Frontal cortex (tissue), 4 donors: ENCODE results near the gene ARHGDIA. TPM values are rescaled to one million over a fixed set of nuclear protein-coding genes. Genes with fewer than 3 reads are reported as not detected.

ENCODE experiments used
- DNase-seq, 2 donors: peaks; one replicate each; pipeline ENCODE4 v3.0.0; 2012; ENCODE audit warnings: low spot score in 2 of 2
- FAIRE-seq: peaks from 2 replicates; lab custom pipeline; 2012; peaks lifted over from hg19 to GRCh38; lab: Jason Lieb, UNC
- total RNA-seq: library from RNA; depleted of rRNA; stranded (reverse); fragments of >200 nt; gene quantifications from one replicate; pipeline ENCODE4 v1.2.3, GENCODE V29; 2014
- donor health status: control.
- donor health status: control.
- donor health status: control.

The ARHGDIA gene
- total RNA-seq, 1 donor from 2014 or later: 22.4 TPM

DNA sequence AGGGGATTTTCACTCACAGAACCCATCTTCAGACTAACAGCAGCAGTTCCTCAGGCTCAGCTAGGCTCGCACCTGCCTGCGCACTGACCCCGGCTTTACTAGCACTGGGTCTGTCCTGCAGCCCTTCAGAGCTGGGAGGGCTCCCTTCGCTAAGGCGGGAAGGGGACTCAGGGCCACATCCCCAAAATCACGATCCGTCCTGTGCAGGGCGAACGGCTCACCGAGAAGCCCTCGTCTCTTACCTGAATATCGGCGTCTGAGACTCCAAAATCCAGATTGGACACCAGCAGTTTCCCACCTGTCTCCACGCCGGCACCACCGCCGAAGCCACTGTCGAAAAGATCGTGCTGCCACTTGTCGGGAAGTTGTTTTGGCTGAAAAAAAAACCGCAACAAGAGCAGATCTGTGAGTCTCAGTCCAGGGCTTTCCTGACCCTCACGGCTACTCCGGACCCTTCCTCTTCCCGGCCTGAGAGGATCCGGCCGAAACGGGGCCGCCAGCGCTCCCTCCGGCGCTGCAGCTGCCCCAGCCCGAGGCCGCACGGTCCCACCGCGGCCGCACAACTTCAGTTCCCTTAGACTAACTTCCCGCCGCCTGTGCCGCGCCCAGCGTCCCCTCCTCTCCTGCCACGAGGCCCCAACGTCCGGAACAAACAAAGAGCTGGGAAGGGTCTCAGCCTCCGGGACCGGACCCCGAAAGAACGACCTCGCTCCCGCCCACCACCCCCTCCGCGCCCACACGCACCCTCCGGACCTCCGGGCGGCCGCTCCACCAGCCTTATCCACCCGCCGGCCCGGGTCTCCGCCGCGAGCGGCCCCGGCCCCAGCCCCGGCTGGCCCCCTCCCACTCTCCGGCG is 19.5 kb upstream of the ARHGDIA start:
- FAIRE-seq: no peak

DNA sequence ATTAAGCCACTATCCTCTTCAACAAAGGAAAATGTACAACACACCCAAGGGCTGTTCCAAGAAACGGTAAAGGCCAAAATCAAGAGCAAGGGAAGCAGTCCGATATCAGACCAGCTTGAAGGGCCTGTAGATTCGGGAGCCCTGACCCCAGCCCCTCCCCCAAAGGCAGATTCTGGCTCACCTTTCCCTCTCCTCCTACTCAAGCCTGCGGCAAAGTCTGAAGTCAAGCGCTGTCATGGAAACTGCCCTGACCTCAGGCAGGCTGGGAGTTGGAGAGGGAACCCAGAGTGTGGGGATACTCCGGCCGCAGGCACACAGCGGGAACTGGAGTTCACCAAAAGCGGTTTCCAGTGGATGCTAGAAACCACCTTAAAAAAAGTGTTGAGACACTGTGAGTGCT is 18.5 kb upstream of the ARHGDIA start:
- FAIRE-seq (no peak), DNase-seq (no peak)

More for the DNA sequence above, 19.5 kb upstream of the ARHGDIA start:
- no peak for DNase-seq

DNA sequence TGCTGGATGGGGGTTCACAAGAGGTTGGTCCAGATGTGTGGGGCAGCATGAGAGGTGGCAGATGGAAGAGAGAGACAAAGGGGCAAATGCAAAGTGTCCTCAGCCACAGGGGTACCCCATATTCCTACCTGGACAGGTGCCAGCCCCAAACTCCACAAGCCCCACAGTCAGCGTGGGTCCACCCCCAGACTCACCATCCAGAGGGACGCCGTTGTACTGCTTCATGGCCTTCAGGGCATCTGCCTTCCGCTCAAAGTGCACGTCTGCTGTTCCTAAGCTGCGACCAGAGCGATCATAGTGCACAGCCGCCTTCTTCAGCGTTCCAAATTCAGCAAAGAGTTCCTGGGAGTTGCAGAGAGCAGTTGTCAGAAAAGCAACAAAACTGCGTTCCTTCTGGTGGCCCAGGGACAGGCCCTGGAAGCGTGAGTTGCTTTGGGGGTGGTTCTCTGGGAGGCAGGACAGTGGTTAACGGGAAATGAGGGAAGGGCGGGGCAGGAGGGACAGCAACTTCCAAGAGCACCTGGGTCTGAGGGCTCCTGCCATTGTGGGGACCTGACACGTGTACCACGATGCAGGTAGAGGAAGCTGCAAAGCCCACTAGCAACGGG is 18.0 kb upstream of the ARHGDIA start:
- FAIRE-seq: no peak

DNA sequence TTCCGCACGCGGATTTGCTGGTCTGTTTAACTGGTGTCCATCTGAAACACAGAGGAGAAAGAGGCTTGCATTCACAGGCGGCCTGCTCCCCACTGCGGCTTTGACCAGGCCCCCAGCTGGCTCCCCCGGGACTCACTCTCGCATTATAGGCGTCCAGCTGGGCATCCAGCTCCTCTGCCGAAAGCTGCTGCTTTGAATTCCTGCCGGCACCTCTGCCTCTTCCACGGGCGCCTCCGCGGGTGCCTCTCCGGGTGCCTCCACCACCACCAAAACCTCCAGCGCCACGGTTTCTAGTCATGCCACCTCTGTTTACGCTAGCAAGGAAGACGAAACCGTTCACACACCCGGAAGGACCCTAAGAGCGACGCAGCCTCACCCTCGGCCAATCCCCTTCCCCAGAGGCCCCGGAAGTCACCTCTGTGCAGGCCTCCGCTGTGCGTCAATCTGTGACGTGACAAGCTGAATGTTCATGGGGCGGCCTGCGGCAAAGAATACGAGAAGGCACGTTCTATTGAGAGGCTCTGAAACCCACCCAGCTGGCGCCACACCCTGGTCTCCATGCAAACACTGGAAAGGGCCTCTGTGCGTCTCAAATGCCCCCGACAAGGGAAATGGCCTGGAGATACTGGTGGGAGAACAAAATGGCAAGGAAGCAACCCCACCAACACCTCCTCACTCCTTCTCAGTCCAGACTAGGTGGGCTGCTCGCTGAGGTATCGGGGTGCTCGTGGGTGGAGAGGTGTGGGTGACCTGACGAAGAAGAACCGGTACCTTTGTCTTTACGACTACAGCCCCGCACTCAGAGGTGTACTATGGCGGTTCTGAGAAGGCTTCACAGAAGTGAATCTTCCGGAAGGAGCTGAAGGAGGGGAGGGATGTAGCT is 17.2 kb upstream of the ARHGDIA start:
- FAIRE-seq: no peak
- no peak for DNase-seq

More for the DNA sequence above, 18.0 kb upstream of the ARHGDIA start:
- no peak for DNase-seq

DNA sequence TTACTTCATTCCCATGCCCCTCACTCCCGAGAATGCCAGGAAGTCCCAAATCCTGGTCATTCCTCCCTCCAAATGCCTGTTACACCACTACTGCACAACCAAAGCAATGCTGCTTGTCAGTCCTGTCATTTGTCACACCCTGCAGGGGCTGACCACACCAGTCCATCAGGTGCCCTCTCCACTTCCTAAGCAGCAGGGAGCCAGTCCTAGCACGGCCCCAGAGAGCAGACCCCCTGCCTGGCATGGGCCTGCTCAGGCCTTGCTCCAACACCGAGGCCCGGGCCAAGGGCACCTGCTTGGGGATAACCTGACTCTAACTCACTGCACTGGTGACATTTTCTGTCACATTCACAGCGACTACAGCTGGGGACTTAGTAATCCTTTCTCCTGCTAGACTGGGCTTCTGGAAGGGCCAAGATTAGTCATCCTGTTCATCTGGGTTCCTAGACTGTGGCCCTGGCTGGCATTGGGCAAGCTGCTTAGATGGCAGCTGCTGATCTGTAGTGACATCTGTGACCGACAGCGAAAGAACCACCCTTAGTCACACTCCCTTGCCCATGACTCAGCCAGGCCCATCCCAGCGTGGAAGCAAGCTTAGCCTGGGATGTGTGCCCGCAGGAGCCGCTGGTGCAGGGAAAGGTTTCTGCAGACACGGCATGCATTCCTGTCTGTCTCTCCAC is 14.9 kb upstream of the ARHGDIA start:
- no peak for DNase-seq
- FAIRE-seq: no peak

DNA sequence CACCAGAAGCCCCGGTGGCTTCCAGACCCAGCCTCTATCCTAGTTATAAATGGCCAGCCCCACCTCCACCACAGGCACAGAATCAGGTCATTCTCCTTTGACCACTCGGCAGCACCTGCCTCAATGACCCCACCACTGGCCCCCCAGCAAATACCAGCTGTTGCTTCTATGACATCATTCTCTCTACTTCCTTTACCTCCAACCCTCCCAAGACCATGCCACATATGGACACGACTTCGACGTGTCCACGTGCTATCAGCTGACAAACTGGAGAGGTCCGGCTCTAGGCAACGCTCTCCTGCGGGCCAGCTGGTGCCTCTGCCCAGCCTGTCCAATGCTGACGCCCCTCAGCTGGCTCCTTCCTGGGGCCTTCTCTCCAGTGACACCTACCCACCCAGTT is 14.3 kb upstream of the ARHGDIA start:
- DNase-seq (no peak), FAIRE-seq (no peak)

DNA sequence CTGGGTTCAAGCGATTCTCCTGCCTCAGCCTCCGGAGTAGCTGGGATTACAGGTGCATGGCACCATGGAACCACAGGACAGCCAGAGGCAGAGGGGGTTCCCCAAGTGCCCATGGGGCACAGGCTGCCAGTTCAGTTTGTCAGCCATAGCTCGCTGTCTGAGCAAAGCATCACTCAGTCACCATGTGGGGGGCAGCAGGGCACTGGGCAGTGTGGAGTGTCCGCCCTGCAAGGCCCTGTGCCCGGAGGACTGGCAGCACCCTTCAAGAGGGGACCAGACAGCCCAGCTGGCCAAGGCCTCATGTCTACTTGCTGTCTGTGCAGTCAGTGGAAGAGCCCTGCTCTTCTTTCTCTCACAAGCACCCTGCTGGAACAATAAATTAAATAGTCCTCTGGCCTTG is 13.8 kb upstream of the ARHGDIA start:
- no peak for DNase-seq
- FAIRE-seq: no peak

DNA sequence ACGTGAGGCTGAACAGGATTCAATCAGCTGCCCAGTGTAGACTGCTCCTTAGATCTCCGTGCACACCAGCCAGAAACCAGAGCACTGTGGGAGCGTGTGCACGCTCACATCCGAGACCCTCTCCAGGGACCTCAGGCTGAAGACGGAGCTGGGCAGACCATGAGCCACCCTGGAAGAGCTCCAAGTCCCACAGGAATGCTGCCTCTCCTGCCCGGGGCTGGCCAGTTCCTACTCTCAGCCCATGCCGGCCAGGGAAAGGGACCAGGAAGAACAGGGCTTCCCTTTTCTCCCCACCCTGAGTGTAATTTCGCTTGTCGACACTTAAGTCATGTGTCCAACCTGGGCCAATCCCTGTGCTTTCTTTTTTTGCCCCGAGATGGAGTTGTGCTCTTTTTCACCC is 13.4 kb upstream of the ARHGDIA start:
- DNase-seq (no peak), FAIRE-seq (no peak)

DNA sequence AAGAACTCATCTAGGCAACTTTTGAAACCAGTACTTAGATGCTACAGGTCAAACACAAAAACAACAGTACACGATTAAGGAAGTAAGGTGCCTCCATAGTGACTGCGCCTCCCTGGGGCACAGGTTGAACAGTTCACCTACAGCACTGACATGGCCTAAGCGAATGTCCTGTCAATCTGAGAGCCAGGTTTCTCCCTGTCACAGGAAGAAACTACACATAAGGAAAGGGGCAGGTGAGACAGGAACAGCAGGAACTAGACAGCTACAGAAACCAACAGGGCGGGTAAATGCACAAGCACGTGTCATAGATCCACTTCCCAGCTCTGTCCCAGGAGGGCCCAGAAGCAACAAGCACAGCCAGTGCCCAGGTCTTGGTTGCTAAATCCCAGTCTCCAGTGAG is 8.0 kb upstream of the ARHGDIA start:
- DNase-seq (no peak), FAIRE-seq (no peak)

DNA sequence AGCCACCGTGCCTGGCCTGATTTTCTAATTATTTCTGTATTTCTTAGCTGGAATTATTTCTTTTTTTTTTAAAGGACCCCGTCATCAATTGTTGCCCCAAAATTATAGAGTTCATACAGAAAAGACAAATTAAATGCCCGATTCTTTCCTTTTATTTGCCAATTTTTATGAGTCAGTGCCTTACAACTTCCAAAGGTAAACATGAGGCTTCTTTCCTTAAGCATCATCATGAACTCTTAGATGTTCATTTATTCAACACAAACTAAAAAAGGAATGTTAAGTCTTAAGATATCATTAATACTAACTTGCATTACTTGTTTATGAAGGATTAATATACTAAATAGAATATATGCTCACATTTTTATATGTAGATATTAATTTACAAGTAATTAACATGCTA is 7.2 kb upstream of the ARHGDIA start:
- DNase-seq (no peak), FAIRE-seq (no peak)

DNA sequence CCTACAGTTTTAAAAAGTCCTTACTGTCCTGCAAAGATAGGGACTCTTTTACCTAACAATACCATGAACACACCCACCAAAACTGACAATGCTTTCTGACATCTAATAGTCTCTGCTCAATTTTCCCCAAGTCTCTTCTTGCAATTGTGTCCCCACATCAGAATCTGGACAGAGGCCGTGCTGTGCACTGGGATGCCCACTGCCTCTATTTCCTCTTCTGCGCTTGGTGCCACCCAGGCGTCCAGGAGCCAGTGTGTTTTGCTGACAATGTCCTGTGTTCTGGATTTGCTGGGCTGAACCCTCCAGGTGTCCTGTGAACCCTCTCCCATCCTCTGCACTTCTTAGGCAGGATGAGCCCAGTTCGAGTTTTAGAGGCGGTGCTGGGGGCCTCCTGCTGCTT is 6.4 kb upstream of the ARHGDIA start:
- no peak for FAIRE-seq
- DNase-seq: no peak

DNA sequence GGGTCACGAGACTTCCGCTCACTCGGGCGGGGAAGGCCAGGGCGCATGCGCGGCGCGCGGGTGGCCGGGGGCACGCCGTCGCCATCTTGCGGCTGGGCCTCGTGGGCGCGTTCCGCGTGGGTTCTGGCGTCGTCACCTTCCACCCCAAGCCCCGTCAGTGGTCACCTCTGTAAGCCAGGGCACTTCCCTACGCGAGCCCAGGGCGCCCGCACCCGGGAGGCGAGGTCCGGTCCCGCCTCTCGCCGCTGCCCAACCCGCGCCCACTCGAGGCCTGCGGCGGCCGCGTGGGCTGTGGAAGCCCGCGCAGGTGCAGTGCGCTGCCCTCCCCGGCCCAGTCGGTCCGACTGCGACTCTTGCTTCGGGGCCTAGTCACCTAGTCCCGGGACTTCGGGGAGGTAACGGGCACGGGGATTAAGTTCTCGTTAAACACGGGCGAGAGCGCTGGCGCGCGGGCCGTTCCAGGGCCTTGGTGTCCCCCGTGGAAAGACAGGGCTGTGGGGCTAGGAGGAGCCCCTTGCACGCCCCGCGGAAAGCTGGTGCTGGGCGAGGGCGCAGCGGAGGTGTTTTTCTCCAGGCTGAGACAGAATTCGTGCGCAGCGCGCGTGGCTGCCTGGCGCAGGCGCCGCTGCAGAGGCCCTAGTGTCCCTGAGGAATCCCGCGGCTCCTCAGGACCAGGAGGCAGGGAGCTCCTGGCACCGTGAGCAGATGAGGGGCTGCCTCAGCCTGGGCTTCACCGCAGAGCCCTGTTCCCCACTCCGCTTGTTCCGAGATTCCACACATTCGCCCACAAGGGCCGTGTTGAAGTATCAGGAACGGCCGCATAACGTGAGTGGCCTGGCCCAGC is 472 bp upstream of the ARHGDIA start:
- DNase-seq (peak; percentile 99), FAIRE-seq (no peak)

DNA sequence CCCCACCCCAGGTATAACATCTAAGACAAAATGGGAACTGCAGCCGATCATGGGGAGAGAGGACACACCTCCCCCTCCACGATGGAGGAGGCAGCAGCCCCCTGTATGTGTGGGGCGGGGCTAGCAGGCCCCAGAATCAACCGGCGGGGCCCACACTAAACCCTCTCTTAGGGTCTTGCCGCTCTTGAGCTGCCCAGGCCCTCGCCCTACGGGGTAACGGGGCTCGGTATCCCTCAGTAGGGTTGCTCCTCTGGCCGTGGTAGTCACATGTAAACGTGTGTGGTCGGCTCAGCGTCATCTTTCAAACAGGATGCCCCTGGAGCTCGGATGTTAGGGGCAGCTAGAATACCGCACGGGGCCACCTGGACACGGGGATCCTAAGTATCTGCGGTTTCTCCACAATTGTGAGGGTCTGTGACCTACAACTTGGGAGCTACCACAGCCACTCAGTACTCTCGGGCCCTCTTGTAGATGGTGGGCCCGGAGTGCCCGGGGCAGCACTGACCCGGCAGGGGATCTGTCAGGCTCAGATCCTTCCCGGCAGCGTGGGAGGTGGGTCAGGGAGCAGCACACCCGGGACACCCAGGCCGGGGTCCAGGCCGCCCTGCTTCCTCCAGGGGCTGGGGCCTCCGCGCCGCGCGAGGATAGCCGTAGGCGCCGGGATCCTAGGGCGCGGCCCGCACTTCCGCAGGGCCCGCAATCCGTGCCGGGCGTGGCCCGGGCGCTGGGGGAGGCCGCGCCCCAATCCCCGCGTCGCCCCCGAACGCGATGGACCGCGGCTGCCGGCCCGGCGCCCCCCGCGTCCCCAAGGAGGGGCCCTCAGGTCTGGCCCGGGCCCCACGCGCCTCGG is 781 bp downstream of the ARHGDIA start:
- FAIRE-seq (no peak), DNase-seq (no peak)

DNA sequence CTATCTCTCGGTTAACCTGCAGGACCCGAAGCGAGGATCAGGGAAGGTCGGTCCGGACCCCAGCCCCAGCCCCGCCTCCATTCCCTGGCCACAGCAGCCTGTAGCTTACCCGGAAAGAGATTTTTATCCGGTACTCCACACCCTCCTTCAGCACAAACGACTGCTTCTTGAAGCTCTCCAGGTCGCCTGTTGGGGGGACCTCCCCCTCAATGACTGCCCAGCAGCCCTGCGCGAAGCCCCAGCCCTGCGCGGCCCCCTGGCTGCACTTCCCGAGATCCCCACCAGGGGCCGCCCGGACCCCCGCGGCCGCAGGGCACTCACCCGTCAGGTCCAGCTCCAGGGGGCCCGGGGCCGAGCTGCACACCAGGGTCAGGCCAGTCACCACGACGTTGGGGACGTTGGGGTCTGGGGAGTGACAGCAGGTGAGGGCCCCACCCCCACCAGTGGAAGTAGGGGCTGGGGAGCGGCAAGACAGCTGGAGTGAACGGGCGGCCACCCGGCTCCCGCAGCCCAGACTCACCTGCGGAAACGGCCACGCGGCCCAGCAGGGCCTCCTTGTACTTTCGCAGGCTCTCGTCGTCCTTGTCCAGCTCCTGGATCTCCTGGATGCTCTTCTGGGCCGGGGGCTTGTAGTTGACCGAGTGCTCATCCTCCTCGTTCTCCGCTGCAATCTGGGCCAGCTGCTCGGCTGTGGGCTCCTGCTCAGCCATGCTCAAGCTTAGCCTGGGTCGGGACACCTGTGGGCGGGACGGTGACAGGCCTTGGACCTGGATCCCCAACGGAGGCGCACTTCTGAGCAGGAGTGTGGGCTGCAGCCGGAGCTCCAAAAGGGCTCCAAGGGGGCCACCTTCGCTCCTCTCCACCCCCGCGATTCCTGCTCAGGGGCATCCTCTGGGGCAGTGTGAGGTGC is 1.7 kb downstream of the ARHGDIA start:
- FAIRE-seq: no peak
- peak; percentile 67 to 72 for DNase-seq

DNA sequence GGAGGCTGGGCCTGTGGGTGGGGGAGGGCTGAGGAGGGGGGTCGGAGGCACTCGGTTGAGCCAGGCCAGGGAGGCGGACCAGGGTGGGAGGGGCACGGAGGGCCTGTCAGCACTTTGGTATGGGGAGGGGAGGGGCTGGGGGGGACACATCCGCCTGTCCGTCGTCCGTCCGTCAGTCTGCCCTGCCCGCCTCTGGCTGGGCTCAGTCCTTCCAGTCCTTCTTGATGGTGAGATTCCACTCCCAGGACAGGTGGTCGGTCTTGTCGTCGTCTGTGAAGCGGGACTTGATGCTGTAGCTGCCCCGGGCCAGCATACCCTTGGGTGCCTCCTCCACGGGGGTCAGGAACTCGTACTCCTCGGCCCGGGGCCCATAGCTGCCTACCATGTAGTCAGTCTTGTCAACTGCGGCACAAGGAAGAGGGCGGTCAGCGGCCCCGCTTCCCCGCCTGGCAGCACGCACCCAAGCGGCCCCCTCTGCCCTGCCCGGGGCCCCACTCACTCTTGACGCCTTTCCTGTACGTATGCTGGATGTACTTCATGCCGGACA is 2.4 kb downstream of the ARHGDIA start:
- FAIRE-seq (no peak), DNase-seq (no peak)

DNA sequence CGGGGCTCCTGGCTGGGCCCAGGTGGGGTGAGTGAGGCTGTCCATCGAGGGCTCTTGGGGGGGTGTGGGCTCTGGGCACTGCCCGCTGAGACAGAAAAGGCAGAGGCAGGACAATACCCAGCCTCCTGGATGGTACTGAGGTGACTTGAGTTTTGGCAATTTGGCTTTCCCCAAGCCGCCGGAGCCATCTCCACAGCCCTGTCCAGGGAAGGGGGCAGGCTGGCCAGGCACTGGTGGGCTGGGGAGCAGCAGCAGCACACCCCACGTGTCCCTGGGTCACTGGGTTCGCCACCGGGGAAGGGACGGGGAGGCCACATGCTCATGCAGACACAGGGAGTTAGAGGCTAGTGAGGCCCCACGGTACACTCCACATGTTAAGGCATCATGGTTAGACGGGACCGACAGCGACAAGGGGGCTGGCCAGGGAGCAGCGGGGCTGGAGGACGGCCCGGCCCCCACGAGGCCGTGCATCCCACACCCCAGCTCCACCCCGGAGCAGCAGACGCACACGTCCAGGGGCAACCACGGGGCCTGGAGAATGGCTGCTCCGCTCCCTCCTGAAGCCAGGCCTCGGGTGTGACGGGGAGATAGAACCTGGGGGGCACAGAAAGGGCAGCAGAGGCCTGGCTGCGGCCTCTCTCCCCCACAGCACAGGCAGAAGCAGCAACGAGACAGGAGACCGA is 3.0 kb downstream of the ARHGDIA start:
- FAIRE-seq: no peak

More for the DNA sequence above, 3.0 kb downstream of the ARHGDIA start:
- DNase-seq: no peak
